HFFc6 (cell line): ENCODE measurements around the gene CCS. TPM values are rescaled to one million over a fixed set of nuclear protein-coding genes. Genes with fewer than 3 reads are reported as not detected.

Experiments
- DNase-seq: peaks from one replicate; pipeline ENCODE4 v3.0.0-alpha.2; 2018
- H3K27ac Mint-ChIP-seq: 2 replicates; pipeline ENCODE4 v1.8.0; 2020; ENCODE audit warnings: mild to moderate bottlenecking, mixed read lengths
- H3K27me3 Mint-ChIP-seq: 2 replicates; pipeline ENCODE4 v1.8.0; 2021; ENCODE audit warnings: mild to moderate bottlenecking, moderate library complexity, mixed read lengths; ENCODE audit not compliant: insufficient read depth
- H3K36me3 Mint-ChIP-seq: 2 replicates; pipeline ENCODE4 v1.8.0; 2021; ENCODE audit warnings: low read depth, mixed read lengths
- H3K4me1 Mint-ChIP-seq: 2 replicates; pipeline ENCODE4 v1.8.0; 2020; ENCODE audit warnings: low read depth, mixed read lengths
- H3K4me3 Mint-ChIP-seq: 2 replicates; pipeline ENCODE4 v1.8.0; 2020; ENCODE audit warnings: mild to moderate bottlenecking, moderate library complexity, mixed read lengths
- H3K9me3 Mint-ChIP-seq: 2 replicates; pipeline ENCODE4 v1.8.0; 2020; ENCODE audit warnings: mild to moderate bottlenecking, mixed read lengths
- CTCF ChIP-seq: fragments of 200-600 bp; sonication (generic); IDR thresholded peaks from 2 replicates; pipeline ENCODE4 v1.5.0; 2021; ENCODE audit warnings: antibody characterized with exemption, mild to moderate bottlenecking
- total RNA-seq, 6 experiments: library from RNA; stranded (reverse); fragmentation: NEBNext Ultra II Directional; extraction: Animal tissue kit (Norgen Biotek cat#: 25700); gene quantifications; 2 replicates in 1 of 6; 3 replicates in 5 of 6; pipeline ENCODE4 v1.2.3, GENCODE V29; 2021

CCS gene
- total RNA-seq, 6 experiments from 2014 or later: 25.8 to 27.4 (median 26.5) TPM

DNA sequence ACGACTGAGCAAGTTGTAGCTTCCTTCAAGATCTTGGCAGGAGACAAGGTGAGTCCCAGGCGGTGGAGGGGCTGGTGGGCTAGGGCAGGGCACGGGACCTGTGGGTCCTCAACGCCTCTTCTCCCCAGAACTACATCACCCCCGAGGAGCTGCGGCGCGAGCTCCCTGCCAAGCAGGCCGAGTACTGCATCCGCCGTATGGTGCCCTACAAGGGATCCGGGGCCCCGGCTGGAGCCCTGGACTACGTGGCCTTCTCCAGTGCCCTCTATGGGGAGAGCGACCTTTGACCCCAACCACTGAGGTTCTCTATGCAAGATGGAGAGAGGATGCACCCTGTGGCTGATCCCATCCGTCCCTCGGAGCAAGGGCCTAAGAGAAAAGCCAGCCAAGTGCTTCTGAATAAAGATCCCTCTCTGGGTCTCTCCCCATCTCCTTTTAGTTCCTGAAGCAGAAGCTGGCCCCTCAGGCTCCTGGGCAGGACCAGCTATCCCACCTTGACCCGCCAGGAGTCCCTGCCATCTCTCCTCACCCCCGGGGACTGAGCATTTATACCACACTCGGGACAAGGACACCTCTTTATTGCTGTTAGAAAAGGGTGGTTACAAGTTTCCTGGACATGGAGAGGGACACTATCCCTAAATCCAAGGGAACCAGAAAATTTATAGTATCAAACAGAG, 29.9 kb upstream of the CCS start:
- Mint-ChIP-seq H3K36me3 (no peaks in the 10 kb centered on the region), H3K27ac (no peak overlapping the region), H3K4me3 (no peak overlapping the region), H3K27me3 (peaks cover 9% of the 10 kb centered on the region), H3K9me3 (no peaks in the 10 kb centered on the region), H3K4me1 (no peaks in the 10 kb centered on the region)
- no peak for TF ChIP-seq CTCF
- no peak for DNase-seq

GRCh38 chr11:66563832-66564231, 29.2 kb upstream of the CCS start:
- H3K4me3 Mint-ChIP-seq: no peak overlapping the region
- no peaks in the 10 kb centered on the region for H3K9me3 Mint-ChIP-seq
- no peak overlapping the region for H3K27ac Mint-ChIP-seq
- no peak for DNase-seq
- H3K27me3 Mint-ChIP-seq: peaks cover 6% of the 10 kb centered on the region
- peaks cover 5% of the 10 kb centered on the region; the same call in 1 of the 2 replicates for H3K4me1 Mint-ChIP-seq
- no peak for TF ChIP-seq CTCF
- no peaks in the 10 kb centered on the region for H3K36me3 Mint-ChIP-seq

DNA sequence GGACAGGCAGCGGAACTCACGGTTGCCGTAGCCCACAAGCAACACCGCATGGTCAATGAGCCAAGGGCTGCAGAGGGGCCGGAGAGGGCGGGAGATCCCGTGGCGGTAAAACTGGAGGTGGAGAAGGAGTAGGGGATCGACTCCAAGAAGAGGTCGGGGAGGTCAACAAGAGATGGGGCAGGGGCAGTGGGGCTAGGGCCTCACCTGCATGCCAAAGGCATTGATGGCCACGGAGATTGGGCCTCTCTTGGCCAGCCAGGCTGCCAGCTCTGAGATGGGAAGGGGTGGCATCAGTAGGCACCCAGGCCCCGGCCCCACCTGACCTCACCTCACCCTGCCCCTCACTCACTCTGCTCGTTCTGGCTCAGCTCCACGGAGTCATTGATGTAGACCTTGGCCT, 28.4 kb upstream of the CCS start:
- no peaks in the 10 kb centered on the region for H3K36me3 Mint-ChIP-seq
- H3K27me3 Mint-ChIP-seq: peaks cover 7% of the 10 kb centered on the region
- TF ChIP-seq CTCF: no peak
- H3K27ac Mint-ChIP-seq: no peak overlapping the region
- no peak for DNase-seq
- H3K4me3 Mint-ChIP-seq: no peak overlapping the region
- no peaks in the 10 kb centered on the region for H3K9me3 Mint-ChIP-seq
- peaks cover 5% of the 10 kb centered on the region; the same call in 1 of the 2 replicates for H3K4me1 Mint-ChIP-seq

DNA sequence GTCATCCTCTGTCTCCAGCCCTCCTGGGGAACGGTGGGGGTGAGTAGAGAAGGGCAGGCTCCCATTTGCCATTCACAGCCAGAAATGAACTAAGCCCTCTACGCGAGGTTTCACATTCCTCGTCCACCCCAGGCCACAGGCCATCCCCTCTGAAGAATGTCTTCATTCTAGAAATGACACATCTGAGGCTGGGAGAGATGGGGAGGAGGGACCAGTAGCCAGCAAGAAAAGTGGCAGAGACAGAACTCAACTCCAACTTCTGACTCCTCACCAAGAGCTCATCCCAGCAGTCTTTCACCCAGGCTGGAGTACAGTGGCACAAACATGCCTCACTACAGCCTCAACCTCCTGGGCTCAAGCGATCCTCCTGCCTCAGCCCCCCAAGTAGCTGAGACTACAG, 28.0 kb upstream of the CCS start:
- Mint-ChIP-seq H3K9me3 (no peaks in the 10 kb centered on the region), H3K4me3 (no peak overlapping the region), H3K36me3 (no peaks in the 10 kb centered on the region), H3K27me3 (peaks cover 7% of the 10 kb centered on the region), H3K27ac (no peak overlapping the region), H3K4me1 (peaks cover 5% of the 10 kb centered on the region; the same call in 1 of the 2 replicates)
- TF ChIP-seq CTCF: no peak
- DNase-seq: no peak

- Mint-ChIP-seq H3K27me3 (peaks cover 8% of the 10 kb centered on the region), H3K36me3 (no peaks in the 10 kb centered on the region), H3K9me3 (no peaks in the 10 kb centered on the region), H3K27ac (no peak overlapping the region), H3K4me1 (peaks cover 5% of the 10 kb centered on the region; the same call in 1 of the 2 replicates), H3K4me3 (no peak overlapping the region)
- no peak for DNase-seq
- TF ChIP-seq CTCF: no peak
Observed at GRCh38 chr11:66566221-66566620, 26.8 kb upstream of the CCS start.
